Tibial nerve (tissue), 4 donors: ENCODE measurements around the gene FCGR1A. TPM values are rescaled to one million over a fixed set of nuclear protein-coding genes. Genes with fewer than 3 reads are reported as not detected.
"Not testable (repeated sequence)": the region's sequence is repeated elsewhere in the genome, so short reads cannot be mapped to it uniquely, and the experiment has no call there.

ENCODE experiments used
- DNase-seq, 2 donors: peaks; one replicate each; pipeline ENCODE4 v3.0.0-alpha.2; 2019; ENCODE audit warnings: low spot score in 2 of 2
- H3K27ac ChIP-seq, 4 donors: fragments of 200-600 bp; sonication (generic) in 3 of 4; one replicate each; pipeline ENCODE4 v1.5.1; 2017 to 2019; ENCODE audit warnings: mild to moderate bottlenecking in 1 of 4
- H3K27me3 ChIP-seq, 2 donors: fragments of 200-600 bp; sonication (generic) in 1 of 2; one replicate each; pipeline versions ENCODE4 v1.5.1 to v1.6.0; 2017 to 2019
- H3K36me3 ChIP-seq, 3 donors: fragments of 200-600 bp; sonication (generic); one replicate each; pipeline ENCODE4 v1.5.1; 2018 to 2019
- H3K4me1 ChIP-seq, 4 donors: fragments of 200-600 bp; sonication (generic) in 3 of 4; one replicate each; pipeline ENCODE4 v1.5.1; 2017 to 2019
- H3K4me3 ChIP-seq, 4 donors: fragments of 200-600 bp; sonication (generic) in 3 of 4; one replicate each; pipeline ENCODE4 v1.5.1; 2017 to 2019; ENCODE audit warnings: mild to moderate bottlenecking in 1 of 4, moderate library complexity in 1 of 4
- H3K9me3 ChIP-seq, 4 donors: fragments of 200-600 bp; sonication (generic) in 3 of 4; one replicate each; pipeline ENCODE4 v1.5.1; 2017 to 2019
- EP300 ChIP-seq, 2 donors: sonication (generic); formaldehyde crosslinking; IDR thresholded peaks; one replicate each; pipeline ENCODE4 v1.6.1; 2017; ENCODE audit warnings: antibody characterized with exemption in 2 of 2, mild to moderate bottlenecking in 1 of 2
- POLR2A ChIP-seq, 2 donors: fragments of 450-650 bp; IDR thresholded peaks; one replicate each; pipeline ENCODE4 v1.6.1; 2017; ENCODE audit warnings: antibody characterized with exemption in 2 of 2, mild to moderate bottlenecking in 2 of 2, moderate library complexity in 2 of 2
- WGBS, 2 donors: methylation state at CpG; one replicate each; pipeline ENCODE4 v1.1.5; 2018; 5-methylcytosine and 5-hydroxymethylcytosine counted together
- total RNA-seq, 4 donors: library from RNA; depleted of rRNA; stranded (reverse); fragments of >200 nt; gene quantifications; one replicate each; pipeline ENCODE4 v1.1.0, GENCODE V29; 2016
- TF ChIP-seq, protein P1 (sequence below), 5 experiments: fragments of 200-600 bp in 3 of 5; fragments of 450-650 bp in 2 of 5; sonication (generic) in 3 of 5; IDR thresholded peaks; one replicate each; pipeline ENCODE4 v1.5.1; 2016 to 2019; ENCODE audit warnings: antibody characterized with exemption in 5 of 5, mild to moderate bottlenecking in 3 of 5, moderate library complexity in 2 of 5

The FCGR1A gene
- total RNA-seq, 4 donors from 2014 or later, result 1.4 to 22.5 (median 3.7) TPM

DNA sequence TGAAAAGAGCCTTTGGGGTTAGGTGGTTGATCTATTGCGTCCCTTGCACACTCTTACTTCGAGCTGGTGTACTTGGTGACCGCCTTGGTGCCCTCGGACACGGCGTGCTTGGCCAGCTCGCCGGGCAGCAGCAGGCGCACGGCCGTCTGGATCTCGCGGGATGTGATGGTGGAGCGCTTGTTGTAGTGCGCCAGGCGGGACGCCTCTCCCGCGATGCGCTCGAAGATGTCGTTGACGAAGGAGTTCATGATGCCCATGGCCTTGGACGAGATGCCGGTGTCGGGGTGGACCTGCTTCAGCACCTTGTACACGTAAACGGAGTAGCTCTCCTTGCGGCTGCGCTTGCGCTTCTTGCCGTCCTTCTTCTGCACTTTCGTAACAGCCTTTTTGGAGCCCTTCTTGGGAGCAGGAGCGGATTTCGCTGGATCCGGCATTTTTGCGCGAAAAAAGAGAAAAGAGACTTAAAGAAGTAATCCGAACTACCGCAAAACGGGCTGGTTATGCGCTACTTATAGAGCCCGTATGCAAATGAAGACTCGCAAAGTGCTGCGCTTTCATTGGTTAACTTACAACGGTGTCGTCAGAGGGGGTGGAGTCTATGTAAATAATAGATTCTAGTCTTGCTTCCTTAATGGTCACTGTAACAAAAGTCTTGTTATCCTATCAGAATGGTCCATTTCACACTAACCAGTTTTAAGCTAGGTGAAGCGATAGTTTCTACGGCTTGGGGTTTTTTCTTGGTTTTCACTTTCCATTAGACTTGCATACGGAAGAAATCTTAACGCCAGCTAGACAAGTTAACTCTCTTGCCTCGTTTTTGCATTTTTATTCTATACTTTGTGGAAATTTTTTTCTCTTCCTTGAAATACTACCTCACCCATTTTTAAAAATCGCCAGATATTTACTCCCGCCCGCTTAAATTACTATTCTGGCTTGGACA, 29.7 kb downstream of the FCGR1A start:
- Histone ChIP-seq H3K27ac (peak overlapping the region in 3 of 4 donors; percentile 71 to 91 (median 85)), H3K4me3 (peak overlapping the region; percentile 34 to 57 (median 44))
- WGBS, 2 donors, result 1 to 2% methylated on average over 28 to 32 of the region's 55 CpGs
- H3K36me3 ChIP-seq, H3K4me1 ChIP-seq, H3K9me3 ChIP-seq, H3K27me3 ChIP-seq: not testable (repeated sequence)
- peak; percentile 75 to 93 for DNase-seq
- peak; percentile 43 to 92 for TF ChIP-seq POLR2A (IDR thresholded peaks at IDR 0.05)
- TF ChIP-seq EP300 (IDR thresholded peaks at IDR 0.05), result peak; percentile 7 to 99

DNA sequence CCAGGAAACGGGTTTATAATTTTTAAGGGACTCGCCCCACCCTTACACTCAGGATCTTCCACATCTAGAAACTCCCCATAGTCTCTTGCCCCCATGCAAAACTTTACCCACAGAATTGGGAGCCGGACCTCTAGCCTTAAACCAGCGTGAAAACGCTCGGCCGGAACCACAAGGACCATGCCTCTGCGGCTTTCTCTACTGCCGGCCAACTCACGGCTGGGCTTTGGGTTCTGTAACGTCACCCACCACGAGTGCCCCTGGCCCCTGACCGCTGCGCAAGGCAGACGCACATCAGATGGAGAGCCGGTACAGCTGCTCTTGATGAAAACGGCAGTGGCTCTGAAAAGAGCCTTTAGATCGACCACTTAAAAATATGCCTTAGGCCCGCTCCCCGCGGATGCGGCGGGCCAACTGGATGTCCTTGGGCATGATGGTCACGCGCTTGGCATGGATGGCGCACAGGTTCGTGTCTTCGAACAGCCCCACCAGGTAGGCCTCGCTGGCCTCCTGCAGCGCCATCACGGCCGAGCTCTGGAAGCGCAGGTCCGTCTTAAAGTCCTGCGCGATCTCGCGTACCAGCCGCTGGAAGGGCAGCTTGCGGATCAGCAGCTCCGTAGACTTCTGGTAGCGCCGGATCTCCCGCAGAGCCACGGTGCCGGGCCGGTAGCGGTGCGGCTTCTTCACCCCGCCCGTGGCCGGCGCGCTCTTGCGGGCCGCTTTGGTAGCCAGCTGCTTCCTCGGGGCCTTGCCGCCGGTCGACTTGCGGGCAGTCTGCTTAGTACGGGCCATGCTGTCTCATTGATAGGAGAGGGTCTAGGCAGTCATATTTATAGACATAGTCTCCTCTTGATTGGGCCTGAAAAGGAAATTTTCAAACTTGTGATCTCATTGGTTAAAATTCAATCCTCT, 30.7 kb downstream of the FCGR1A start:
- H3K27me3 ChIP-seq, H3K9me3 ChIP-seq, H3K36me3 ChIP-seq, H3K4me1 ChIP-seq: not testable (repeated sequence)
- DNase-seq, result peak in 1 of 2 donors; percentile 67
- Histone ChIP-seq H3K4me3 (peak overlapping the region; percentile 34 to 60 (median 49)), H3K27ac (peak overlapping the region; percentile 36 to 91 (median 78))
- WGBS, 2 donors, result 0 to 1% methylated on average over 14 to 29 of the region's 62 CpGs
- TF ChIP-seq EP300 (IDR thresholded peaks at IDR 0.05) (peak in 1 of 2 donors; percentile 95), POLR2A (IDR thresholded peaks at IDR 0.05) (peak; percentile 44 to 79)
- TF ChIP-seq, protein P1, sequence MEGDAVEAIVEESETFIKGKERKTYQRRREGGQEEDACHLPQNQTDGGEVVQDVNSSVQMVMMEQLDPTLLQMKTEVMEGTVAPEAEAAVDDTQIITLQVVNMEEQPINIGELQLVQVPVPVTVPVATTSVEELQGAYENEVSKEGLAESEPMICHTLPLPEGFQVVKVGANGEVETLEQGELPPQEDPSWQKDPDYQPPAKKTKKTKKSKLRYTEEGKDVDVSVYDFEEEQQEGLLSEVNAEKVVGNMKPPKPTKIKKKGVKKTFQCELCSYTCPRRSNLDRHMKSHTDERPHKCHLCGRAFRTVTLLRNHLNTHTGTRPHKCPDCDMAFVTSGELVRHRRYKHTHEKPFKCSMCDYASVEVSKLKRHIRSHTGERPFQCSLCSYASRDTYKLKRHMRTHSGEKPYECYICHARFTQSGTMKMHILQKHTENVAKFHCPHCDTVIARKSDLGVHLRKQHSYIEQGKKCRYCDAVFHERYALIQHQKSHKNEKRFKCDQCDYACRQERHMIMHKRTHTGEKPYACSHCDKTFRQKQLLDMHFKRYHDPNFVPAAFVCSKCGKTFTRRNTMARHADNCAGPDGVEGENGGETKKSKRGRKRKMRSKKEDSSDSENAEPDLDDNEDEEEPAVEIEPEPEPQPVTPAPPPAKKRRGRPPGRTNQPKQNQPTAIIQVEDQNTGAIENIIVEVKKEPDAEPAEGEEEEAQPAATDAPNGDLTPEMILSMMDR (IDR thresholded peaks at IDR 0.05), result peak in 1 of 5 experiments; percentile 23

DNA sequence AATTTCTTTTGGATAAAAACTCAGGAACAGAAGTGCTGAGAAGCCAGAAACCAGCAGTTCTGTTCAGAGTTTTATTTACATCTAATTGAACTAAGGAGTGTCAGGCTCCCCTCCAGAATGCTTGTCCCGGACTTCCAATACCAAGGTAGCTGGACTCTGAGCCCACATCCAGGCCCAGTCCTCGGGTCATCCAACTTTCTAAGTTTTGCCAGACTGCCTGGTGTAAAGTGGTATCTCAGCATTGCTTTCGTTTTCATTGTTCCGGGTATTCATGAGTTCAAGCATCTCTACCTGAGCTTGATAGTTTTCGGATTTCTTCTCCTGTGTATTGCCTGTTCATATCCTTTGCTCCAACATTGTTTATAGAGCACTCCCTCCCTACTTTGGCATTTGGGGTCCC, 37.9 kb downstream of the FCGR1A start:
- not testable (repeated sequence) for DNase-seq, H3K9me3 ChIP-seq, H3K27me3 ChIP-seq, H3K27ac ChIP-seq, H3K4me1 ChIP-seq, H3K4me3 ChIP-seq, H3K36me3 ChIP-seq
- WGBS, 2 donors, result 94% methylated on average over 3 to 5 of the region's 5 CpGs

DNA sequence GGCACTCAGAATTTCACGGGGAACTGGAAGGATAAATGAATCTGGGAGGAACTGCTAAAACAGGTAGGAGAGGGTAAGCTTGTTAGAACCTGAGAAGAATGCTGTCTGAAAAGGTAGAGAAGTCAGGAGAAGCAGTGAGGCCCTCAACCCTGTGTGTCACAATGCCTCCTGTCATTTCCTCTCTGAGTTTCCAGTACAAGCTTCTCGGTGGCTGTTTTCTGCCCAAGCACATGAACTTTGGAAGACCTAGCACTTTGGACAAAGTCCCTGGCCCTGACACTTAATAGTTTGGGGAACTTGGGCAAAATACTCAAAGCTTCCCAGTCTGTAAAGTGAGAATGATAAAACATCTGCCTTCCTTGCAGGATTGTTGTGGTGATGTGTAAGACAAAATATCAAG, 44.1 kb downstream of the FCGR1A start:
- not testable (repeated sequence) for H3K9me3 ChIP-seq, H3K27me3 ChIP-seq, H3K27ac ChIP-seq, DNase-seq, H3K36me3 ChIP-seq, H3K4me3 ChIP-seq, H3K4me1 ChIP-seq
- WGBS, 2 donors, result no CpG with 5 or more reads among the region's 2 CpGs

DNA sequence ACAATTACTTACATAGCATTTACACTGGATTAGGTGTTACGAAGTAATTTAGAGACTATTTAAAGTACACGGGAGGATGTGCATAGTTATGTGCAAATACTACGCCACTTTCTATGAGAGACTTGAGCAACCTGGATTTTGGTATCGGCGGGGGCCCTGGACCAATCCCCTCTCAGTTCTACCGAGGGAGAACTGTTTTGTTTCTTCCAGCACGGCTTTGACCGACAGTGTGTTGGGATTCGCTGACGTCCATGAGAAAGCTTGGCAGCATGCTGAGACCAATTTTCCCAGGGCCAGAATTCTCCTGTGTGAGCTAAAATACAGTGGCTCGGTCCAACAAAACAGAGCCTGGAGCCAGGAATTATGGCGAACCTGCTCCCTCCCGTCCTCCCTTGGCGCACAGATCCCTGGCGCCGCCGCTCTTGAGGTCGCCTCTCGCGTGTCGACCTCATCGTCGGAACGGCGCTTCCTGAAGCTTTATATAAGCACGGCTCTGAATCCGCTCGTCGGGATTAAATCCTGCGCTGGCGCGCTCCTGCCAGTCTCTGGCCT, 49.3 kb downstream of the FCGR1A start:
- not testable (repeated sequence) for H3K27me3 ChIP-seq, H3K9me3 ChIP-seq, H3K27ac ChIP-seq, H3K36me3 ChIP-seq, DNase-seq, H3K4me1 ChIP-seq, H3K4me3 ChIP-seq
- no CpG with 5 or more reads among the region's 32 CpGs for WGBS, 2 donors

DNA sequence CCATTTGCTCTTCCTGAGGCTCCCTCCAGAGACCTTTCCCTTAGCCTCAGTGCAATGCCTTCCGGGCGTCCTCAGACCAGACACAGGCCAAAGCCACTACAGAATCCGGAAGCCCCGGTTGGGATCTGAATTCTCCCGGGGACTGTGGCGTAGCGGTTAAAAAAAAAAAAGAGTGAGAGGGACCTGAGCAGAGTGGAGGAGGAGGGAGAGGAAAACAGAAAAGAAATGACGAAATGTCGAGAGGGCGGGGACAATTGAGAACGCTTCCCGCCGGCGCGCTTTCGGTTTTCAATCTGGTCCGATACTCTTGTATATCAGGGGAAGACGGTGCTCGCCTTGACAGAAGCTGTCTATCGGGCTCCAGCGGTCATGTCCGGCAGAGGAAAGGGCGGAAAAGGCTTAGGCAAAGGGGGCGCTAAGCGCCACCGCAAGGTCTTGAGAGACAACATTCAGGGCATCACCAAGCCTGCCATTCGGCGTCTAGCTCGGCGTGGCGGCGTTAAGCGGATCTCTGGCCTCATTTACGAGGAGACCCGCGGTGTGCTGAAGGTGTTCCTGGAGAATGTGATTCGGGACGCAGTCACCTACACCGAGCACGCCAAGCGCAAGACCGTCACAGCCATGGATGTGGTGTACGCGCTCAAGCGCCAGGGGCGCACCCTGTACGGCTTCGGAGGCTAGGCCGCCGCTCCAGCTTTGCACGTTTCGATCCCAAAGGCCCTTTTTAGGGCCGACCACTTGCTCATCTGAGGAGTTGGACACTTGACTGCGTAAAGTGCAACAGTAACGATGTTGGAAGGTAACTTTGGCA, 50.0 kb downstream of the FCGR1A start:
- not testable (repeated sequence) for H3K27ac ChIP-seq, H3K9me3 ChIP-seq, H3K4me3 ChIP-seq, H3K4me1 ChIP-seq, DNase-seq, H3K36me3 ChIP-seq, H3K27me3 ChIP-seq
- WGBS, 2 donors, result no CpG with 5 or more reads among the region's 55 CpGs

DNA sequence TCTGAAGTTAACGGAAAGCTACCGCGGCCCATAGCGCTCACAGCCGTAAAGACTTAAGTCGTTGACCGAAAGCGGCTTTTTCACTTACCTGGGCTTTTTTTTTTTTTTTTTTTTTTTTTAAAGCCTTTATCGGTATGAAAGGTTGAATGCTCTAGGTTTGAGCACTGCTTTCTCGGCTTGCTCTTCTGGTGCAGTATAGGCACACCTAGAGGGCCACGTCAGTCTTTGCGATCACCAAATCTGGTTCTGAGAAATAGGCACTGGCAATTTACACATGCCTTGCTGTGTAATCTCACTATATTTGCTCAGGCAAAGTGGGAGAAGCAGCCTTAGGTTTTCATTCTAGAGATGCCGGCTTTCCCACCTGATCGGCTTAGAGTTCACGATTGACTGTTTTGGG, 50.6 kb downstream of the FCGR1A start:
- not testable (repeated sequence) for H3K4me3 ChIP-seq, H3K27me3 ChIP-seq, DNase-seq, H3K27ac ChIP-seq, H3K36me3 ChIP-seq, H3K4me1 ChIP-seq, H3K9me3 ChIP-seq
- WGBS, 2 donors, result no CpG with 5 or more reads among the region's 15 CpGs

DNA sequence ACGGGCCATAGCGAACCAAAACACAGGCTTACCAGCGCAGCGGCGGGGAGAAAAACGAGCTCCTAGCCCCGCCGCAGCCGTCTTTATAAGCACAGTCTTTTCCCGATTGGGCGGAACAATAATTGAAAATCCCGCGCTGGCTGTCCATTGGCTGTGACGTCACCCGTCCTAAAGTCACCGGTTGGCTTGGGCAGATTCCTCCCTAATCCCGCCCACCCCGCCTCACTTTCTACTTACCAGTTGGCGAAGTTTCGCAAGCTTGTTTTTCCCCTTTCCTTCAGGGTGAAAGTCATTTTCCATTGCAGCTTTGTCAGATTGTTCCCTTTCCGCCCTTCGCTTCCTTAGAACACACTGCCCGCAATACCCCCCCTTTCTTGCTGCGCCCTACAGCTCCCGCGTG, 58.7 kb downstream of the FCGR1A start:
- peaks cover 3 to 26% (median 15%) of the 10 kb centered on the region in 4 donors for H3K4me1 ChIP-seq
- H3K9me3 ChIP-seq, H3K27ac ChIP-seq, DNase-seq, H3K36me3 ChIP-seq, H3K27me3 ChIP-seq, H3K4me3 ChIP-seq: not testable (repeated sequence)
- WGBS, 2 donors, result no CpG with 5 or more reads among the region's 26 CpGs
